PC-9 (cell line): ENCODE measurements around the gene NHS. TPM values are rescaled to one million over a fixed set of nuclear protein-coding genes. Genes with fewer than 3 reads are reported as not detected.

Experiments used
- BruUV-seq: library from RNA; stranded (reverse); fragments of 400-500 nt; replicated peaks from 2 replicates; lab custom pipeline; 2021; lab: Mats Ljungman, UMichigan
- CTCF ChIA-PET: fragments of 300-600 bp; sonication (Branson Sonifier 250); formaldehyde crosslinking; loops from one replicate; lab custom pipeline; 2022; ENCODE audit warnings: antibody characterized with exemption; lab: Charles Lee
- POLR2A ChIA-PET: fragments of 300-600 bp; sonication (Branson Sonifier 250); formaldehyde crosslinking; loops from one replicate; lab custom pipeline; 2022; ENCODE audit warnings: antibody characterized with exemption; ENCODE audit not compliant: unreplicated experiment; lab: Charles Lee
- DNase-seq, 2 experiments: peaks; one replicate each; pipeline versions ENCODE4 v3.0.0 to v3.0.0-alpha.2; 2015 to 2022; ENCODE audit warnings: mixed read lengths in 1 of 2
- H2AFZ ChIP-seq: fragments of 200-600 bp; sonication (generic); 2 replicates; pipeline ENCODE4 v1.8.1; 2017; ENCODE audit warnings: antibody characterized with exemption
- H3F3A ChIP-seq: fragments of 200-600 bp; sonication (generic); 2 replicates; pipeline ENCODE4 v1.8.1; 2017; ENCODE audit warnings: antibody characterized with exemption, mild to moderate bottlenecking, low read depth; ENCODE audit not compliant: insufficient read depth
- H3K27ac ChIP-seq: fragments of 200-600 bp; sonication (generic); 2 replicates; pipeline ENCODE4 v1.6.1; 2016; ENCODE audit warnings: mixed run types
- H3K27me3 ChIP-seq: fragments of 200-600 bp; sonication (generic); 2 replicates; pipeline ENCODE4 v1.6.1; 2016; ENCODE audit warnings: low read depth, mixed run types; ENCODE audit not compliant: insufficient read depth
- H3K36me3 ChIP-seq: fragments of 200-600 bp; sonication (generic); 2 replicates; pipeline ENCODE4 v1.6.1; 2016; ENCODE audit warnings: low read depth, mixed run types
- H3K4me1 ChIP-seq: fragments of 200-600 bp; sonication (generic); replicated peaks from 2 replicates; pipeline ENCODE4 v1.6.1; 2016; ENCODE audit warnings: mixed run types; ENCODE audit not compliant: insufficient read depth
- H3K4me2 ChIP-seq: fragments of 200-600 bp; sonication (generic); 2 replicates; pipeline ENCODE4 v1.6.1; 2017; ENCODE audit warnings: mixed run types
- H3K4me3 ChIP-seq: fragments of 200-600 bp; sonication (generic); 2 replicates; pipeline ENCODE4 v1.6.1; 2016; ENCODE audit warnings: mixed run types
- H3K79me2 ChIP-seq: fragments of 200-600 bp; sonication (generic); 2 replicates; pipeline ENCODE4 v1.6.1; 2017; ENCODE audit warnings: low read depth, mixed run types
- H3K9me2 ChIP-seq: fragments of 200-600 bp; sonication (generic); 2 replicates; pipeline ENCODE4 v1.8.1; 2017; ENCODE audit warnings: mild to moderate bottlenecking; ENCODE audit not compliant: insufficient read depth
- H3K9me3 ChIP-seq: fragments of 200-600 bp; sonication (generic); 2 replicates; pipeline ENCODE4 v1.8.1; 2016; ENCODE audit warnings: low read depth; ENCODE audit not compliant: insufficient read depth
- H4K20me1 ChIP-seq: fragments of 200-600 bp; sonication (generic); 2 replicates; pipeline ENCODE4 v1.8.1; 2017; ENCODE audit not compliant: insufficient read depth
- EZH2 ChIP-seq: fragments of 200-600 bp; sonication (generic); IDR thresholded peaks from 2 replicates; pipeline ENCODE4 v1.8.0; 2017; ENCODE audit warnings: antibody characterized with exemption, low read depth
- intact Hi-C: fragments of 100-400 bp; cut with micrococcal nuclease; formaldehyde crosslinking; loops from one replicate; pipeline ENCODE4 v1.10.0; 2022; ENCODE audit not compliant: unreplicated experiment
- total RNA-seq: library from RNA; stranded (reverse); gene quantifications from 2 replicates; pipeline ENCODE4 v1.2.3, GENCODE V29; 2021
- TF ChIP-seq, protein P1 (sequence below): fragments of 200-600 bp; sonication (generic); conservative IDR thresholded peaks from 2 replicates; pipeline ENCODE4 v1.6.1; 2017; ENCODE audit warnings: mixed run types, antibody characterized with exemption, mild to moderate bottlenecking, moderate library complexity

Gene NHS
- total RNA-seq, 1 experiment from 2014 or later, result 6.7 TPM

DNA sequence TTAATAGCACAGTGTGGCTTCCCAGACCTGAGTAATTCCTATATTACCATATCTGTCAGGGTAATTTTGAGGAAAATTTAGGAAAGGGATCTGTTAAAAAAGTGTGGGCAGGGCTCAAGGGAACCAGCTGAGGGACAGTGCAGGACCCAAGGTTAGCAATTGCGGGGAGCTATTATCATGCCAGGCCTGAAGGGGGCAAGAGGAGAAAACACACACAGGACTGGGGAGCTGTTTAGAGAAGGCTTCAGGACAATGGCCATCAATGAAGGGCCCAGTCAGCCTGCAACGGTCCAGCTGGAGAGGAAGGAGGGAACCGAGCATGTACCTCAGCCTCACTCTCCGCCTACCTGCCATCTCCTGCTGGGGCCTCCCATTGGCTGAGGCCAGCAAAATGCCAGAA lies 19.0 kb upstream of the NHS start:
- H3K4me3 ChIP-seq, result no peak overlapping the region
- POLR2A ChIA-PET, result no interaction called here
- no peaks in the 10 kb centered on the region for H3K36me3 ChIP-seq
- H3K4me1 ChIP-seq, result no peaks in the 10 kb centered on the region
- no peak for DNase-seq
- H3F3A ChIP-seq, result no peaks in the 10 kb centered on the region
- no peaks in the 10 kb centered on the region for H4K20me1 ChIP-seq
- H3K9me3 ChIP-seq, result no peaks in the 10 kb centered on the region
- no peaks in the 10 kb centered on the region for H3K9me2 ChIP-seq
- no peak overlapping the region for H3K27ac ChIP-seq
- TF ChIP-seq, protein P1, sequence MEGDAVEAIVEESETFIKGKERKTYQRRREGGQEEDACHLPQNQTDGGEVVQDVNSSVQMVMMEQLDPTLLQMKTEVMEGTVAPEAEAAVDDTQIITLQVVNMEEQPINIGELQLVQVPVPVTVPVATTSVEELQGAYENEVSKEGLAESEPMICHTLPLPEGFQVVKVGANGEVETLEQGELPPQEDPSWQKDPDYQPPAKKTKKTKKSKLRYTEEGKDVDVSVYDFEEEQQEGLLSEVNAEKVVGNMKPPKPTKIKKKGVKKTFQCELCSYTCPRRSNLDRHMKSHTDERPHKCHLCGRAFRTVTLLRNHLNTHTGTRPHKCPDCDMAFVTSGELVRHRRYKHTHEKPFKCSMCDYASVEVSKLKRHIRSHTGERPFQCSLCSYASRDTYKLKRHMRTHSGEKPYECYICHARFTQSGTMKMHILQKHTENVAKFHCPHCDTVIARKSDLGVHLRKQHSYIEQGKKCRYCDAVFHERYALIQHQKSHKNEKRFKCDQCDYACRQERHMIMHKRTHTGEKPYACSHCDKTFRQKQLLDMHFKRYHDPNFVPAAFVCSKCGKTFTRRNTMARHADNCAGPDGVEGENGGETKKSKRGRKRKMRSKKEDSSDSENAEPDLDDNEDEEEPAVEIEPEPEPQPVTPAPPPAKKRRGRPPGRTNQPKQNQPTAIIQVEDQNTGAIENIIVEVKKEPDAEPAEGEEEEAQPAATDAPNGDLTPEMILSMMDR, result no peak
- no peak for TF ChIP-seq EZH2
- no TSS peak for BruUV-seq
- intact Hi-C loops, result no loop called here
- H2AFZ ChIP-seq, result no peak overlapping the region
- no peak overlapping the region for H3K4me2 ChIP-seq
- CTCF ChIA-PET, result no interaction called here
- H3K79me2 ChIP-seq, result no peaks in the 10 kb centered on the region
- no peaks in the 10 kb centered on the region for H3K27me3 ChIP-seq

DNA sequence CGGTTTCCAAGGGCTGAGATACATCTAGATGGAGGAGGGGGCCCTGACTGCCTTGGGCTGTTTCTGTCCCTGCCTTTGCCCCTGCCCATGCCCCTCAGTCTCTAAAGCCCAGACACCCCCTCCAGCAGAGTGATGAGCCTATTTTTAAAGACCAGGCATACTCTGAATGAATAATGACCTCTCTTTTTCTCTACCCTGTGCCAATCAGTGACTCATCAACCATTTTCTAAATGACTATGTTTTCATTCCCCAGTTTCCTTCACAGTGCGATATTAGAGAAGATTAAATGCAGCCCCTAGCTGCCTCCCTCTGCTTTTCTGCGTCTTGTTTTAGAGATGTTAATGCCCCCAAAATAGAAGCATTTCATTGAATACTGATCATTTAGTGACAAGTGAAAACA lies 15.5 kb upstream of the NHS start:
- Histone ChIP-seq H3K27me3 (no peaks in the 10 kb centered on the region), H3K4me3 (no peak overlapping the region), H3K9me3 (no peaks in the 10 kb centered on the region), H2AFZ (no peak overlapping the region), H3K9me2 (no peaks in the 10 kb centered on the region), H3K27ac (no peak overlapping the region), H3K4me2 (no peak overlapping the region), H3K36me3 (no peaks in the 10 kb centered on the region), H3K79me2 (no peaks in the 10 kb centered on the region), H3K4me1 (no peaks in the 10 kb centered on the region), H3F3A (no peaks in the 10 kb centered on the region), H4K20me1 (no peaks in the 10 kb centered on the region)
- intact Hi-C loops, result no loop called here
- ChIA-PET CTCF (no interaction called here), POLR2A (no interaction called here)
- no peak for TF ChIP-seq EZH2
- TF ChIP-seq, protein P1, result no peak
- DNase-seq, result no peak
- no TSS peak for BruUV-seq

DNA sequence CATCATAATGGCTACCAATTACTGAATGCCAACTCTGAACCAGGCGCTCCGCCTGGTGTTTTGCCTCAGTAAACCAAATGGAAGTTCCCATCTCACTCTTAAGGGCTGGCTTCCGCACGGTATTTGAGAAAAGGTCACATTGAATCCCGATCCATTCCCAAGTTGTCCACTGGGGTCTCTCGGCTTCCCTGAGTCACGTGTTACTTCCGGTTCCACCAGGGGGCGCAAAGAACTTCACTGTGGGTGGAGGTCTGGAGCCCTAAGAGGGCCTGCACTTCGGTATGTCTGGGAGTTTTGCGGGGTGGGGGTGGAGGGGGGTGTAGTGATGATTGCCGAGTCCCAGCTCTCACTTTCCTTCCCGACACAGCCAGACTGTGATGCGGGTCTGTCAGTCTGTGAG lies 13.4 kb upstream of the NHS start:
- no TSS peak for BruUV-seq
- H3K79me2 ChIP-seq, result no peaks in the 10 kb centered on the region
- TF ChIP-seq, protein P1, result peak; percentile 37; the same call in 1 of the 2 replicates
- no peak for TF ChIP-seq EZH2
- H3K36me3 ChIP-seq, result no peaks in the 10 kb centered on the region
- no peak overlapping the region for H3K4me3 ChIP-seq
- no peaks in the 10 kb centered on the region for H3K4me1 ChIP-seq
- H3K4me2 ChIP-seq, result no peak overlapping the region
- intact Hi-C loops, result no loop called here
- no peaks in the 10 kb centered on the region for H3K9me3 ChIP-seq
- POLR2A ChIA-PET, result no interaction called here
- H3K9me2 ChIP-seq, result no peaks in the 10 kb centered on the region
- no peaks in the 10 kb centered on the region for H3F3A ChIP-seq
- no peak overlapping the region for H3K27ac ChIP-seq
- CTCF ChIA-PET, result no interaction called here
- H3K27me3 ChIP-seq, result no peaks in the 10 kb centered on the region
- no peaks in the 10 kb centered on the region for H4K20me1 ChIP-seq
- no peak for DNase-seq
- no peak overlapping the region for H2AFZ ChIP-seq
